B cell (primary cell): ENCODE results near the gene TAS2R39. TPM values are rescaled to one million over a fixed set of nuclear protein-coding genes. Genes with fewer than 3 reads are reported as not detected.

Experiments used
- ATAC-seq: fragments of 200-7000 bp; cut with Tn5 transposase; one replicate; pipeline ENCODE4 v1.10.0; 2021; ENCODE audit warnings: low read depth, mild to moderate bottlenecking, moderate number of reproducible peaks, moderate library complexity
- CTCF ChIA-PET: fragments of 350-600 bp; sonication (Branson Sonifier 250); formaldehyde crosslinking; loops from one replicate; lab custom pipeline; 2021; ENCODE audit warnings: antibody characterized with exemption, inconsistent platforms; lab: Charles Lee
- POLR2A ChIA-PET: fragments of 350-600 bp; sonication (Branson Sonifier 250); formaldehyde crosslinking; loops from one replicate; lab custom pipeline; 2021; ENCODE audit warnings: antibody characterized with exemption; lab: Charles Lee
- DNase-seq: peaks from one replicate; pipeline ENCODE4 v3.0.0; 2013
- H2AFZ ChIP-seq: 2 replicates; pipeline ENCODE4 v1.6.1; 2012; ENCODE audit warnings: mild to moderate bottlenecking, low read depth, low read length; ENCODE audit not compliant: insufficient read depth, poor library complexity, severe bottlenecking
- H3K27ac ChIP-seq, 2 donors: 1 replicate in 1 of 2; 2 replicates in 1 of 2; pipeline ENCODE4 v1.5.1; 2012 to 2013; ENCODE audit warnings: low read length in 2 of 2, mild to moderate bottlenecking in 2 of 2, moderate library complexity in 1 of 2
- H3K27me3 ChIP-seq, 4 experiments: fragments of 200-600 bp in 1 of 4; sonication (generic) in 1 of 4; replicated peaks in 1 of 4; 1 replicate in 2 of 4; 2 replicates in 2 of 4; pipeline versions ENCODE4 v1.6.1 to v1.7.0; 2013 to 2016; ENCODE audit warnings: low read length in 3 of 4, mild to moderate bottlenecking in 2 of 4, mixed read lengths in 1 of 4, moderate library complexity in 1 of 4; ENCODE audit not compliant: insufficient read depth in 4 of 4, control insufficient read depth in 3 of 4; ENCODE audit errors: control extremely low read depth in 1 of 4
- H3K36me3 ChIP-seq, 2 experiments: replicated peaks in 1 of 2; 1 replicate in 1 of 2; 2 replicates in 1 of 2; pipeline versions ENCODE4 v1.6.1 to v1.7.1; 2013; ENCODE audit warnings: low read length in 1 of 2; ENCODE audit not compliant: insufficient read depth in 2 of 2, control insufficient read depth in 1 of 2; ENCODE audit errors: control extremely low read depth in 1 of 2, extremely low read depth in 1 of 2
- H3K4me1 ChIP-seq, 2 donors: fragments of 200-600 bp in 1 of 2; sonication (generic) in 1 of 2; 1 replicate in 1 of 2; 2 replicates in 1 of 2; pipeline versions ENCODE4 v1.5.1 to v1.6.1; 2013 to 2017; ENCODE audit warnings: low read length in 2 of 2; ENCODE audit not compliant: control insufficient read depth in 2 of 2, insufficient read depth in 2 of 2
- H3K4me2 ChIP-seq: replicated peaks from 2 replicates; pipeline ENCODE3; 2012; ENCODE audit warnings: mild to moderate bottlenecking, low read depth, low read length; ENCODE audit not compliant: poor library complexity, severe bottlenecking
- H3K4me3 ChIP-seq, 5 experiments: fragments of 200-600 bp in 1 of 5; sonication (generic) in 1 of 5; 1 replicate in 3 of 5; 2 replicates in 2 of 5; pipeline versions ENCODE4 v1.5.1 to v1.7.0; 2011 to 2016; ENCODE audit warnings: low read length in 4 of 5, mild to moderate bottlenecking in 4 of 5, low read depth in 2 of 5, control low read depth in 1 of 5, moderate library complexity in 1 of 5; ENCODE audit not compliant: insufficient read depth in 1 of 5; ENCODE audit errors: control extremely low read depth in 1 of 5, extremely low read depth in 1 of 5
- H3K79me2 ChIP-seq: fragments of 200-600 bp; sonication (generic); one replicate; pipeline ENCODE4 v1.6.0; 2016; ENCODE audit warnings: low read length; ENCODE audit not compliant: control insufficient read depth, insufficient read depth
- H3K9ac ChIP-seq: fragments of 200-600 bp; sonication (generic); 2 replicates; pipeline ENCODE4 v1.6.1; 2017; ENCODE audit warnings: mild to moderate bottlenecking, low read length, moderate library complexity
- H3K9me3 ChIP-seq, 3 donors: one replicate each; pipeline versions ENCODE4 v1.6.1 to v1.7.1; 2013; ENCODE audit warnings: low read length in 2 of 3; ENCODE audit not compliant: control insufficient read depth in 2 of 3, insufficient read depth in 1 of 3; ENCODE audit errors: control extremely low read depth in 1 of 3
- H4K20me1 ChIP-seq: 2 replicates; pipeline ENCODE4 v1.6.0; 2012; ENCODE audit warnings: mild to moderate bottlenecking, low read length; ENCODE audit not compliant: insufficient read depth, control insufficient read depth, poor library complexity, severe bottlenecking
- H3K27ac Mint-ChIP-seq: one replicate; pipeline ENCODE4 v1.8.0; 2021; ENCODE audit warnings: mixed read lengths
- H3K27me3 Mint-ChIP-seq: one replicate; pipeline ENCODE4 v1.8.0; 2021; ENCODE audit warnings: mixed read lengths
- H3K4me1 Mint-ChIP-seq: one replicate; pipeline ENCODE4 v1.8.0; 2021; ENCODE audit warnings: mixed read lengths
- H3K4me3 Mint-ChIP-seq: one replicate; pipeline ENCODE4 v1.8.0; 2021; ENCODE audit warnings: mixed read lengths
- H3K9me3 Mint-ChIP-seq: one replicate; pipeline ENCODE4 v1.8.0; 2022; ENCODE audit warnings: mixed read lengths; ENCODE audit not compliant: insufficient read depth
- CTCF ChIP-seq: fragments of 200-600 bp; IDR thresholded peaks from one replicate; pipeline ENCODE4 v1.8.0; 2022; ENCODE audit warnings: antibody characterized with exemption, mild to moderate bottlenecking
- EZH2 ChIP-seq: IDR thresholded peaks from 2 replicates; pipeline ENCODE4 v1.6.1; 2012; ENCODE audit warnings: borderline replicate concordance, low read depth, mild to moderate bottlenecking, moderate library complexity, low read length; ENCODE audit not compliant: insufficient read depth, poor library complexity, severe bottlenecking
- WGBS: methylation state at CpG from one replicate; pipeline ENCODE4 v1.1.5; 2013; ENCODE audit warnings: missing lambda C conversion rate; ENCODE audit not compliant: insufficient coverage; 5-methylcytosine and 5-hydroxymethylcytosine counted together
- intact Hi-C: fragments of 100-400 bp; cut with micrococcal nuclease; formaldehyde crosslinking; loops from one replicate; pipeline ENCODE4 v1.10.0; 2022
- polyA plus RNA-seq: library from polyadenylated mRNA; depleted of rRNA; stranded (reverse); fragments of >200 nt; gene quantifications from 2 replicates; pipeline ENCODE4 v1.2.3, GENCODE V29; 2012
- total RNA-seq, 2 donors: library from RNA; stranded (reverse); fragments of 120-200 nt in 1 of 2; gene quantifications; 1 replicate in 1 of 2; 2 replicates in 1 of 2; pipeline versions ENCODE4 v1.2.3 to v1.2.4, GENCODE V29; 2013 to 2022

The TAS2R39 gene
- total and polyA plus RNA-seq, 2 donors (not counting 1 experiment from before 2014, with no cell fraction given) = not detected

DNA sequence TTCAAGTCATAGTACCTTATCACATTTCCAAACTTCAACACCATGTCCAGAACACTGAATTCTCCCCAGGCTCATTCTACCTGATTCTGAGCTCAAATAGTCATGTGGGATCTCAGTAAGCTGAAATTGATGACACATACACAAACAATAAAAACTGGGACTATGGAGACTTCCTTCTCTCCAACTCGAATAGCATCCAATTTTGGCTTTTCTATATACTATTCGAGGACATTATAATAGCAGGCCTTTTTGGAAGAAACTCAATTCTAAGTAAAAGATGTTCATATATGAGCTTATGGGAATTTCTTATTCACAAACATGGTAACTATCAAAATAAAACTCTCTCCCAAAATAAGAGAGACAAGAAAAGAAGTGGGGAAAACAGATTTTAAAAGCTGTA lies 38.1 kb downstream of the TAS2R39 start:
- Histone ChIP-seq H3K9ac (no peak overlapping the region), H3K36me3 (no peaks in the 10 kb centered on the region), H2AFZ (no peak overlapping the region), H3K27ac (no peak overlapping the region), H3K4me1 (no peaks in the 10 kb centered on the region), H4K20me1 (no peaks in the 10 kb centered on the region), H3K79me2 (no peaks in the 10 kb centered on the region), H3K4me2 (no peak overlapping the region), H3K27me3 (peaks cover 0 to 7% (median 4%) of the 10 kb centered on the region in 4 experiments), H3K9me3 (no peaks in the 10 kb centered on the region), H3K4me3 (no peak overlapping the region)
- intact Hi-C loops = no loop called here
- DNase-seq = no peak
- ChIA-PET POLR2A (no interaction called here), CTCF (interaction anchor here (0.8 to 11.5 kb wide), 7 partner anchors 19 to 617 kb away, joined by 3 to 809 read pairs (median 5); no protein-coding TSS in a partner anchor)
- H3K4me1 Mint-ChIP-seq = no peaks in the 10 kb centered on the region
- H3K9me3 Mint-ChIP-seq = no peaks in the 10 kb centered on the region
- WGBS = no CpG with 5 or more reads among the region's 2 CpGs
- no peak overlapping the region for H3K27ac Mint-ChIP-seq
- no peak overlapping the region for H3K4me3 Mint-ChIP-seq
- H3K27me3 Mint-ChIP-seq = peaks cover 26% of the 10 kb centered on the region
- ATAC-seq = no peak
- TF ChIP-seq CTCF (no peak), EZH2 (no peak)

GRCh38 chr7:143221737-143222136 lies 38.5 kb downstream of the TAS2R39 start, which contains the start of gene TAS2R40:
Gene TAS2R40, plus strand, starts transcription at chr7:143222037. Its CDS starts 42 bp downstream, at chr7:143222079.
- DNase-seq = no peak
- POLR2A ChIA-PET = no interaction called here
- Histone ChIP-seq H3K4me3 (peak within 1 kb of the TSS in 1 of 5 experiments; percentile 36), H3K36me3 (no peaks in the 10 kb centered on the region), H3K9me3 (no peaks in the 10 kb centered on the region), H4K20me1 (no peaks in the 10 kb centered on the region), H3K9ac (no peak within 1 kb of the TSS), H3K79me2 (no peaks in the 10 kb centered on the region), H2AFZ (no peak within 1 kb of the TSS), H3K27ac (no peak within 1 kb of the TSS), H3K4me1 (no peaks in the 10 kb centered on the region), H3K27me3 (peaks cover 0 to 7% (median 4%) of the 10 kb centered on the region in 4 experiments), H3K4me2 (no peak within 1 kb of the TSS)
- CTCF ChIA-PET = interaction anchor here (0.6 to 11.5 kb wide), 8 partner anchors 19 to 618 kb away, joined by 3 to 809 read pairs (median 5); no protein-coding TSS in a partner anchor
- TF ChIP-seq CTCF (no peak), EZH2 (no peak)
- H3K9me3 Mint-ChIP-seq = no peaks in the 10 kb centered on the region
- peaks cover 26% of the 10 kb centered on the region for H3K27me3 Mint-ChIP-seq
- no peak within 1 kb of the TSS for H3K27ac Mint-ChIP-seq
- whole genome bisulfite sequencing = 87% methylated on average over 3 of the region's 3 CpGs
- no peak for ATAC-seq
- H3K4me1 Mint-ChIP-seq = no peaks in the 10 kb centered on the region
- H3K4me3 Mint-ChIP-seq = no peak within 1 kb of the TSS
- intact Hi-C loops = no loop called here
